ENCODE results near the gene SUN5. TPM values are rescaled to one million over a fixed set of nuclear protein-coding genes. Genes with fewer than 3 reads are reported as not detected.

SUN5 gene
- total RNA-seq, 1 experiment from 2014 or later: not detected

GRCh38 chr20:32986331-32986966 is 17.8 kb downstream of the SUN5 start:
- Histone ChIP-seq H3K4me2 (ENCODE audit: low read depth, low read length, poor library complexity, severe bottlenecking) (no peak overlapping the region), H3K9ac (ENCODE audit: low read length) (no peak overlapping the region), H3K27me3 (ENCODE audit: low read length) (no peaks in the 10 kb centered on the region), H3K9me2 (replicated peaks; ENCODE audit: insufficient read depth, low read length) (no peaks in the 10 kb centered on the region), H3K4me1 (ENCODE audit: low read length) (no peaks in the 10 kb centered on the region), H2AFZ (ENCODE audit: low read length) (no peak overlapping the region), H3K4me3 (ENCODE audit: low read length) (no peak overlapping the region), H3K79me2 (ENCODE audit: low read length) (no peaks in the 10 kb centered on the region), H3K27ac (ENCODE audit: low read length) (no peak overlapping the region), H3K9me3 (ENCODE audit: low read length) (no peaks in the 10 kb centered on the region), H4K20me1 (ENCODE audit: insufficient read depth, low read depth, low read length) (no peaks in the 10 kb centered on the region), H3K36me3 (ENCODE audit: insufficient read depth, low read length) (no peaks in the 10 kb centered on the region)
- DNase-seq: no peak

- Histone ChIP-seq H3K4me1 (ENCODE audit: low read length) (no peaks in the 10 kb centered on the region), H3K36me3 (ENCODE audit: insufficient read depth, low read length) (no peaks in the 10 kb centered on the region), H3K9ac (ENCODE audit: low read length) (no peak overlapping the region), H3K27me3 (ENCODE audit: low read length) (no peaks in the 10 kb centered on the region), H3K9me3 (ENCODE audit: low read length) (no peaks in the 10 kb centered on the region), H3K27ac (ENCODE audit: low read length) (no peak overlapping the region), H2AFZ (ENCODE audit: low read length) (no peak overlapping the region), H3K9me2 (replicated peaks; ENCODE audit: insufficient read depth, low read length) (no peaks in the 10 kb centered on the region), H3K4me2 (ENCODE audit: low read depth, low read length, poor library complexity, severe bottlenecking) (no peak overlapping the region), H3K79me2 (ENCODE audit: low read length) (no peaks in the 10 kb centered on the region), H3K4me3 (ENCODE audit: low read length) (no peak overlapping the region), H4K20me1 (ENCODE audit: insufficient read depth, low read depth, low read length) (no peaks in the 10 kb centered on the region)
- DNase-seq: no peak
Observed at GRCh38 chr20:32985596-32985995, 18.6 kb downstream of the SUN5 start.

- Histone ChIP-seq H3K9ac (ENCODE audit: low read length) (no peak overlapping the region), H3K4me1 (ENCODE audit: low read length) (no peaks in the 10 kb centered on the region), H3K4me3 (ENCODE audit: low read length) (no peak overlapping the region), H4K20me1 (ENCODE audit: insufficient read depth, low read depth, low read length) (no peaks in the 10 kb centered on the region), H3K27me3 (ENCODE audit: low read length) (no peaks in the 10 kb centered on the region), H3K79me2 (ENCODE audit: low read length) (no peaks in the 10 kb centered on the region), H2AFZ (ENCODE audit: low read length) (no peak overlapping the region), H3K9me2 (replicated peaks; ENCODE audit: insufficient read depth, low read length) (no peaks in the 10 kb centered on the region), H3K36me3 (ENCODE audit: insufficient read depth, low read length) (no peaks in the 10 kb centered on the region), H3K4me2 (ENCODE audit: low read depth, low read length, poor library complexity, severe bottlenecking) (no peak overlapping the region), H3K27ac (ENCODE audit: low read length) (no peak overlapping the region), H3K9me3 (ENCODE audit: low read length) (no peaks in the 10 kb centered on the region)
- no peak for DNase-seq
Observed at GRCh38 chr20:32984631-32985354, 19.4 kb downstream of the SUN5 start.

- Histone ChIP-seq H3K9ac (ENCODE audit: low read length) (no peak overlapping the region), H2AFZ (ENCODE audit: low read length) (no peak overlapping the region), H3K9me3 (ENCODE audit: low read length) (no peaks in the 10 kb centered on the region), H3K4me1 (ENCODE audit: low read length) (no peaks in the 10 kb centered on the region), H3K4me3 (ENCODE audit: low read length) (no peak overlapping the region), H3K79me2 (ENCODE audit: low read length) (no peaks in the 10 kb centered on the region), H3K27ac (ENCODE audit: low read length) (no peak overlapping the region), H3K4me2 (ENCODE audit: low read depth, low read length, poor library complexity, severe bottlenecking) (no peak overlapping the region), H4K20me1 (ENCODE audit: insufficient read depth, low read depth, low read length) (no peaks in the 10 kb centered on the region), H3K36me3 (ENCODE audit: insufficient read depth, low read length) (no peaks in the 10 kb centered on the region), H3K27me3 (ENCODE audit: low read length) (no peaks in the 10 kb centered on the region), H3K9me2 (replicated peaks; ENCODE audit: insufficient read depth, low read length) (no peaks in the 10 kb centered on the region)
- DNase-seq: no peak
Observed at GRCh38 chr20:32984196-32984595, 20.0 kb downstream of the SUN5 start.

GRCh38 chr20:32983459-32984112 is 20.6 kb downstream of the SUN5 start:
- no peak for DNase-seq
- Histone ChIP-seq H3K36me3 (ENCODE audit: insufficient read depth, low read length) (no peaks in the 10 kb centered on the region), H3K9ac (ENCODE audit: low read length) (no peak overlapping the region), H3K9me2 (replicated peaks; ENCODE audit: insufficient read depth, low read length) (no peaks in the 10 kb centered on the region), H3K27me3 (ENCODE audit: low read length) (no peaks in the 10 kb centered on the region), H3K79me2 (ENCODE audit: low read length) (no peaks in the 10 kb centered on the region), H2AFZ (ENCODE audit: low read length) (no peak overlapping the region), H3K4me1 (ENCODE audit: low read length) (no peaks in the 10 kb centered on the region), H3K4me3 (ENCODE audit: low read length) (no peak overlapping the region), H3K9me3 (ENCODE audit: low read length) (no peaks in the 10 kb centered on the region), H4K20me1 (ENCODE audit: insufficient read depth, low read depth, low read length) (no peaks in the 10 kb centered on the region), H3K4me2 (ENCODE audit: low read depth, low read length, poor library complexity, severe bottlenecking) (no peak overlapping the region), H3K27ac (ENCODE audit: low read length) (no peak overlapping the region)

GRCh38 chr20:32982617-32983458 is 21.4 kb downstream of the SUN5 start:
- Histone ChIP-seq H4K20me1 (ENCODE audit: insufficient read depth, low read depth, low read length) (no peaks in the 10 kb centered on the region), H3K79me2 (ENCODE audit: low read length) (no peaks in the 10 kb centered on the region), H2AFZ (ENCODE audit: low read length) (no peak overlapping the region), H3K27me3 (ENCODE audit: low read length) (no peaks in the 10 kb centered on the region), H3K4me3 (ENCODE audit: low read length) (no peak overlapping the region), H3K9ac (ENCODE audit: low read length) (no peak overlapping the region), H3K36me3 (ENCODE audit: insufficient read depth, low read length) (no peaks in the 10 kb centered on the region), H3K9me2 (replicated peaks; ENCODE audit: insufficient read depth, low read length) (no peaks in the 10 kb centered on the region), H3K9me3 (ENCODE audit: low read length) (no peaks in the 10 kb centered on the region), H3K27ac (ENCODE audit: low read length) (no peak overlapping the region), H3K4me1 (ENCODE audit: low read length) (no peaks in the 10 kb centered on the region), H3K4me2 (ENCODE audit: low read depth, low read length, poor library complexity, severe bottlenecking) (no peak overlapping the region)
- no peak for DNase-seq

- no peak overlapping the region for H3K4me2 ChIP-seq (ENCODE audit: low read depth, low read length, poor library complexity, severe bottlenecking)
- H2AFZ ChIP-seq (ENCODE audit: low read length): no peak overlapping the region
- no peaks in the 10 kb centered on the region for H3K4me1 ChIP-seq (ENCODE audit: low read length)
- no peaks in the 10 kb centered on the region for H3K9me2 ChIP-seq (replicated peaks; ENCODE audit: insufficient read depth, low read length)
- DNase-seq: no peak
- H3K27me3 ChIP-seq (ENCODE audit: low read length): no peaks in the 10 kb centered on the region
- no peaks in the 10 kb centered on the region for H4K20me1 ChIP-seq (ENCODE audit: insufficient read depth, low read depth, low read length)
- no peak overlapping the region for H3K9ac ChIP-seq (ENCODE audit: low read length)
- no peaks in the 10 kb centered on the region for H3K36me3 ChIP-seq (ENCODE audit: insufficient read depth, low read length)
- no peak overlapping the region for H3K27ac ChIP-seq (ENCODE audit: low read length)
- H3K4me3 ChIP-seq (ENCODE audit: low read length): no peak overlapping the region
- H3K9me3 ChIP-seq (ENCODE audit: low read length): no peaks in the 10 kb centered on the region
- H3K79me2 ChIP-seq (ENCODE audit: low read length): no peaks in the 10 kb centered on the region
Observed at GRCh38 chr20:32980990-32981389, 23.2 kb downstream of the SUN5 start.
